GM18858 (cell line): ENCODE data around the gene CCM2.
"Not testable (repeated sequence)": the region's sequence is repeated elsewhere in the genome, so short reads cannot be mapped to it uniquely, and the experiment has no call there.

Source experiments
- ATAC-seq: cut with Tn5 transposase; IDR thresholded peaks from one replicate; pipeline ENCODE4 v1.9.1; 2021; ENCODE audit not compliant: unreplicated experiment

CCM2 gene

DNA sequence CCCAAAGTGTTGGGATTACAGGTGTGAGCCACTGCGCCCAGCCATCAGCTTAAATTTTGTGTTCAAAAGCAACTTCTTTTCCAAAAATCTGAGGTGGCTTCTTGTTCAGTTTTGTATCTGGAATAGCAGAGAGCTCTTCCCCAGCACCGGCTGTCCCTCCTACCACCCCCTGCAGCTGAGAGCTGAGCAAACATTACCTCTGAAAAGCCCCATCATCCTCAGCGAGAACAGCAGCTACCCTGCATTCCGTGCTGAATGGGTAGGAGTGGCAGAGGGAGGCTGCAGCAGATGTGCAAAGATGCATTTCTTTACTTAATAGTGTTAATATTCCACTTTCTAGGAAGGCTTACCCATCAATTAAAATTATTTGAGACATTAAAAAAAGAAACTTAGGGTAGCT is 31.8 kb downstream of the CCM2 start:
- no peak for ATAC-seq

DNA sequence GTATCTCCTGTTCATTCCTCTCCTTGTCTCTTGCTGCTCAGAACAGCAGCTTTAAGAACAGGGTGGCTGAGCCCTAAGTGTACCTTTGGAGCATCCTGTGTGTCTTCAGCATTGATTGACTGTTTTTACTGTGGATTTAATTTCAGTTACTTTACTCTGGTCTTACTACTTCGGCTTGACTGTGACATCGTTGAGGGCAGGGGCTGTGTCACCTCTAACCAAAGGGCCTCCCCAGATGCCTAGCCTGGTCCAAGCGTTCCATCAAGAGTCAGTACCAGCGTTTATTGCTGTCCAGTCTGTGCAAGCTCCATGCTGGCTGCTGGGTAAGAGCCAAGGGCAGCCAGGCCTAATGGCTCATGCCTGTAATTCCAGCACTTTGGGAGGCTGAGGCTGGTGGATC is 32.4 kb downstream of the CCM2 start:
- no peak for ATAC-seq

- ATAC-seq, result no peak
Observed at GRCh38 chr7:45033261-45033930, 33.4 kb downstream of the CCM2 start.

DNA sequence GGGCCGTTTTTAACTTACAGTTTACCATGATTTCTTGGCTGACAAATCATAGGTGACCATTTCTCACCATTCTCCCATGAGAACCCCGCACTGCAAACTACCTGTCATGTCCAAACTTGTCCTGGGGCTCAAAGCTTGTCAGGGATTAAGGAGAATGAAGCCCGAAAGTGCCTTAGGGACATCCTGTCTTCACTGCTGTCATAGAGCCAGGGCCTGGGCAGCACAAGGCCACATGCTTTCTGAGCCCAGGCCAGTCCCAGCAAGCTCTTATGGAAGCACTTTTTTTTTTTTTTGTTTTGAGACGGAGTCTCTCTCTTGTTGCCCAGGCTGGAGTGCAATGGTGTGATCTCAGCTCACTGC is 33.9 kb downstream of the CCM2 start:
- no peak for ATAC-seq

DNA sequence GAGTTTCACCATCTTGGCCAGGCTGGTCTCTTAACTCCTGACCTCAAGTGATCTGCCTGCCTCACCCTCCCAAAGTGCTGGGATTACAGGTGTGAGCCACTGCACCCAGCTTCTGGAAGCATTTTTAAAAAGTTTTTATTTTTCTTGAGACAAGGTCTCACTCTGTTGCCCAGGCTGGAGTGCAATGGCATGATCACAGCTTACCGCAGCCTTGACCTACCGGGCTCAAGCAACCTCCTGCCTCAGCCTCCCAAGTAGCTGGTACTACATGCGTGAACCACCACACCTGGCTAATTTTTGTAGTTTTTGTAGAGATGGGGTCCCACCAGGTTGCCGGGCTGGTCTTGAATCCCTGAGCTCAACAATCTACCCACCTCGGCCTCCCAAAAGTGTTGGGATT is 34.7 kb downstream of the CCM2 start:
- ATAC-seq, result not testable (repeated sequence)

- ATAC-seq, result no peak
Observed at GRCh38 chr7:45035371-45035770, 35.4 kb downstream of the CCM2 start.

GRCh38 chr7:45035893-45036292 is 35.9 kb downstream of the CCM2 start:
- ATAC-seq, result no peak

- no peak for ATAC-seq
Observed at GRCh38 chr7:45036317-45036716, 36.3 kb downstream of the CCM2 start.

- no peak for ATAC-seq
Observed at GRCh38 chr7:45036796-45037195, 36.8 kb downstream of the CCM2 start.

- no peak for ATAC-seq
Observed at GRCh38 chr7:45037876-45038275, 37.9 kb downstream of the CCM2 start.

- no peak for ATAC-seq
Observed at GRCh38 chr7:45039106-45039505, 39.1 kb downstream of the CCM2 start.

DNA sequence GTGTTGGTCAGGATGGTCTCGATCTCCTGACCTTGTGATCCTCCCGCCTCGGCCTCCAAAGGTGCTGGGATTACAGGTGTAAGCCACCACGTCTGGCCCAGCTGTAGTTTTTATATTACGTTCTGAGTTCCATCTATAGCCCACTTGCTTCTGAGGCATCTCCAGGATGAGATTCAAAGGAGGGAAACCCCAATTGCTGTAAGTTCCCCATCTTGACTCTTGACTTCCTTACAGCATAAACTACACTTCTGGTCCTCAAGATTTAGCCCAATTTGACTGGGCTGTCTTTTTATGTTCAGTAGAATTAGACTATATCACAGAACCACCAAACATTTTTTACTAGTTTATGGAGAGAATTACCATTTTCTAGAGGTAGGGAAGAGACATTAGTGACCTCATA is 44.3 kb downstream of the CCM2 start:
- ATAC-seq, result no peak

DNA sequence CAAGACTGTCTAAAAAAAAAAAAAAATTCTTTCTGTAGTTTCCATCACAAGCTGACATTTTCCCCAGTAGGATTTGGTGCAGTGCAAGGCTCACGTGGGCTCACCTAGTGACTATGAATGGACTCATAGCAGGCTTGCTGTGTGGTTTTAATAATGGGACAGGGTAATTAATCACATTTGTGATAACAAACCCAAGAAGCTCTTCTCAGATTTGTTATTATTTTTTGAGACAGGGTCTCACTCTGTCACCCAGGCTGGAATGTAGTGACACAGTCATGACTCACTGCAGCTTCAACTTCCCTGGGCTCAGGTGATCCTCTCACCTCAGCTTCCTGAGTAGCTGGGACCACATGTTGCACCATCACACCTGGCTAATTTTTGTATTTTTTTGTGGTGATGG is 48.7 kb downstream of the CCM2 start:
- ATAC-seq, result no peak

- ATAC-seq, result no peak
Observed at GRCh38 chr7:45050198-45050597, 50.2 kb downstream of the CCM2 start.

DNA sequence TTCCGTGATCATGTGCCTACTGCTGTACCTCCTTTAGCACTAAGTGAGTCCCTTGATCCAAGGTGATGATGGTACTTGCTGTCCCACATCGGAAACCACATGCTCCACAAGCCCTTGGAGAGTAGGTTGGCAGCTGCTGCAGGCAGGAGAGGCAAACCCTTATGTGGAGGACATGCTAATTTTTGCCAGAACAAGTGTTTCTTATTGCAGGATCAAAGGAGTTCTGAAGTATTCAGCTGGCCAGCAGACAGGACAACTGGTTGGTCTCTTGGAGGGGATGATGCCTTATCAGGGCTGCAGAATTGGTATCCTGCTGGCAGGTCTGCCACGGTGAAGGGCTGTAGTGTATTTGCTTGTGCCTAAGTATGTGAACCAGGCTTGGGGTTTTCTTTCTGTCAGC is 52.0 kb downstream of the CCM2 start:
- no peak for ATAC-seq

- no peak for ATAC-seq
Observed at GRCh38 chr7:45053401-45053800, 53.4 kb downstream of the CCM2 start.

DNA sequence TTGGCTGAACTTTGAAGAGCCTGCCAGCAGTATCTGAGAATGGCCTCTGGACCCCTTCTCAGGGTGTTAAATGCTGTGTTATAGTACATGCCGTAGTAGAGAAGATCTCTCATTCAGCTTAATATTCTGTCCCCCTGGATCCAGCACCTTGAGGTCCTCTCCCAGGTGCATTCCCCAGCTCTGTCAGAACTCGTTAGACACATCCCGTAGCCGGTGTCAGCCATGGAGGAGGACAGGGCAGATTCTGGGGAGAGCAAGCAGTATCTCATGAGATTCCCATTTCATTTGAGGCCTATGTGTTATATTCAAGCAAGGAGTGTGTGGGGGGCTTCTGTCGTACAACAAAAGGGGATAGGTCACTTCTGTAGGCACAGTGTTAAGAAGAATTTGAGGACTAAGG is 53.9 kb downstream of the CCM2 start:
- ATAC-seq, result no peak

- ATAC-seq, result no peak
Observed at GRCh38 chr7:45054442-45054841, 54.4 kb downstream of the CCM2 start.

- ATAC-seq, result no peak
Observed at GRCh38 chr7:45055016-45055415, 55.0 kb downstream of the CCM2 start.

DNA sequence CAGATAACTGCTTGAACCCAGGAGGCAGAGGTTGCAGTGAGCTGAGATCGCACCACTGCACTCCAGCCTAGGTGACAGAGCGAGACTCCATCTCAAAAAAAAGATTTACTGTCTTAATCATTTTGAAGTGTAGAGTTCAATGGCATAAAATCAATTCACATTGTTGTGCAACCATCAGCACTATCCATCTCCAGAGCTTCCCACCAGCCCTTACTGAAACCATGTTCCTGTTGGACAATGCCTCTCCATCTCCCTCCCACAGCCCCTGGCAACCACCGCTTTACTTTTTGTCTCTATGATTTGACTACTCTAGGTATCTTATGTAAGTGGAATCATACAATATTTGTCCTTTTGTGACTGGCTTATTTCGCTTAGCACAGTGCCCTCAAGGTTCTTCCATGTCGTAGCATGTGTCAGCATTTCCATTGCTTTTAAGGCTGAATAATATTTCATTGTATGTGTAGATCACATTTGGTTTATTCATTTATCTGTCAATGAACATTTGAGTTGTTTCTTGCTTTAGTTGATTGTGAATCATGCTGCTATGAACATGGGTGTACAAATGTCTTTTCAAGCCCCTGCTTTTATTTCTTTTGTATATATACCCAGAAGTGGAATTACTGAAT is 55.7 kb downstream of the CCM2 start:
- ATAC-seq, result no peak

- no peak for ATAC-seq
Observed at GRCh38 chr7:45057878-45058277, 57.9 kb downstream of the CCM2 start.

- no peak for ATAC-seq
Observed at GRCh38 chr7:45060295-45060694, 60.3 kb downstream of the CCM2 start.

GRCh38 chr7:45061352-45061751 is 61.4 kb downstream of the CCM2 start:
- no peak for ATAC-seq
